HL-60 (cell line): Measurements from ENCODE around the gene AKAP6.

Experiments
- GABPA ChIP-seq: IDR thresholded peaks from 2 replicates; pipeline ENCODE4 v1.6.1; 2012; ENCODE audit warnings: low read depth
- POLR2AphosphoS5 ChIP-seq: IDR thresholded peaks from 2 replicates; pipeline ENCODE4 v1.6.1; 2012; ENCODE audit warnings: low read depth
- TF ChIP-seq, protein P1 (sequence below): IDR thresholded peaks from one replicate; pipeline ENCODE4 v1.5.1; 2011; ENCODE audit warnings: low read length, control low read depth, inconsistent platforms; ENCODE audit not compliant: insufficient read depth

DNA sequence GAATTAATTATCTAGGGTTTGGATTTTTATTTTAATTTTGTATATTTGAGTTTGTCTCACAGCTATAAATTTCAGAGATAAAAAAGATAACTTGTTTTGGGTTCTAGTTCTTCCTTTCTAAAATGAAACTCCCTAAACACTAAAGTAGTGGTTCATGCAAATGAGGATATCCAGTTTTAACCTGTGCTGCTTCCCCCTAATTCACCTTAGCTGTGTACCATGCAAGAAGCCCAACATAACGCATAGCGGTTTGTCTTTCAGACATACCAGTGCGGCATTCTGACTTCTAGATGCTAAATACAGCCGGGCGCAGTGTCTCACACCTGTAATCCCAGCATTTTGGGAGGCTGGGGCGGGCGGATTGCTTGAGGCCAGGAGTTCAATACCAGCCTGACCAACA, 320.9 kb downstream of the AKAP6 start:
- TF ChIP-seq, protein P1, sequence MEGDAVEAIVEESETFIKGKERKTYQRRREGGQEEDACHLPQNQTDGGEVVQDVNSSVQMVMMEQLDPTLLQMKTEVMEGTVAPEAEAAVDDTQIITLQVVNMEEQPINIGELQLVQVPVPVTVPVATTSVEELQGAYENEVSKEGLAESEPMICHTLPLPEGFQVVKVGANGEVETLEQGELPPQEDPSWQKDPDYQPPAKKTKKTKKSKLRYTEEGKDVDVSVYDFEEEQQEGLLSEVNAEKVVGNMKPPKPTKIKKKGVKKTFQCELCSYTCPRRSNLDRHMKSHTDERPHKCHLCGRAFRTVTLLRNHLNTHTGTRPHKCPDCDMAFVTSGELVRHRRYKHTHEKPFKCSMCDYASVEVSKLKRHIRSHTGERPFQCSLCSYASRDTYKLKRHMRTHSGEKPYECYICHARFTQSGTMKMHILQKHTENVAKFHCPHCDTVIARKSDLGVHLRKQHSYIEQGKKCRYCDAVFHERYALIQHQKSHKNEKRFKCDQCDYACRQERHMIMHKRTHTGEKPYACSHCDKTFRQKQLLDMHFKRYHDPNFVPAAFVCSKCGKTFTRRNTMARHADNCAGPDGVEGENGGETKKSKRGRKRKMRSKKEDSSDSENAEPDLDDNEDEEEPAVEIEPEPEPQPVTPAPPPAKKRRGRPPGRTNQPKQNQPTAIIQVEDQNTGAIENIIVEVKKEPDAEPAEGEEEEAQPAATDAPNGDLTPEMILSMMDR: no peak
- TF ChIP-seq GABPA (no peak), POLR2AphosphoS5 (no peak)
